Ovary (tissue), 9 donors: ENCODE measurements around the gene WDR81. TPM values are rescaled to one million over a fixed set of nuclear protein-coding genes. Genes with fewer than 3 reads are reported as not detected.

Source experiments
- DNase-seq, 5 donors: peaks; one replicate each; pipeline ENCODE4 v3.0.0-alpha.2; 2019 to 2020
- H3K27ac ChIP-seq, 2 donors: fragments of 200-600 bp; one replicate each; pipeline versions ENCODE4 v1.5.1 to v1.8.0; 2019 to 2022
- H3K27me3 ChIP-seq: fragments of 200-600 bp; one replicate; pipeline ENCODE4 v1.8.0; 2022
- H3K36me3 ChIP-seq: fragments of 200-600 bp; sonication (generic); one replicate; pipeline ENCODE4 v1.5.1; 2019
- H3K4me1 ChIP-seq: one replicate; pipeline ENCODE4 v1.8.1; 2013; ENCODE audit warnings: mild to moderate bottlenecking, moderate library complexity; ENCODE audit not compliant: insufficient read depth
- H3K4me3 ChIP-seq: fragments of 200-600 bp; sonication (generic); one replicate; pipeline ENCODE4 v1.5.1; 2017
- H3K9me3 ChIP-seq, 2 donors: fragments of 200-600 bp in 1 of 2; sonication (generic) in 1 of 2; one replicate each; pipeline versions ENCODE4 v1.5.1 to v1.8.1; 2013 to 2019; ENCODE audit warnings: mild to moderate bottlenecking in 1 of 2, moderate library complexity in 1 of 2
- EP300 ChIP-seq: sonication (generic); formaldehyde crosslinking; IDR thresholded peaks from one replicate; pipeline ENCODE4 v1.6.1; 2017; ENCODE audit warnings: antibody characterized with exemption
- POLR2A ChIP-seq: fragments of 450-650 bp; IDR thresholded peaks from one replicate; pipeline ENCODE4 v1.6.1; 2017; ENCODE audit warnings: antibody characterized with exemption, mild to moderate bottlenecking, moderate library complexity
- WGBS, 3 donors: extraction: QIAGEN DNeasy Blood & Tissue Kit in 1 of 3; methylation state at CpG; one replicate each; pipeline versions ENCODE4 v1.1.5 to v1.1.7; 2013 to 2017; 5-methylcytosine and 5-hydroxymethylcytosine counted together
- intact Hi-C, 4 donors: fragments of 100-400 bp; cut with DNase I; formaldehyde crosslinking; loops; one replicate each; pipeline versions ENCODE4 v1.11.0 to v1.15.1; 2022 to 2023
- polyA plus RNA-seq, 2 donors: library from polyadenylated mRNA; stranded (reverse); fragments of 200-250 nt in 1 of 2; fragments of 350-450 nt in 1 of 2; fragmentation: Illumina TruSeq in 1 of 2; extraction: RNeasy Lipid Tissue Mini Kit (QIAGEN cat#74804) in 1 of 2; gene quantifications; one replicate each; pipeline ENCODE4 v1.2.3, GENCODE V29; 2013 to 2014
- total RNA-seq, 7 donors: library from RNA; depleted of rRNA in 2 of 7; stranded (reverse); fragments of >200 nt in 2 of 7; fragmentation: NEBNext Ultra II Directional in 3 of 7; extraction: Animal tissue kit (Norgen Biotek cat#: 25700) in 3 of 7; gene quantifications; one replicate each; pipeline versions ENCODE4 v1.1.0 to v1.2.4, GENCODE V29; 2016 to 2023
- TF ChIP-seq, protein P1 (sequence below), 3 donors: fragments of 450-650 bp in 2 of 3; fragments of 200-600 bp in 1 of 3; IDR thresholded peaks; one replicate each; pipeline versions ENCODE4 v1.5.1 to v1.8.0; 2016 to 2022; ENCODE audit warnings: antibody characterized with exemption in 3 of 3, mild to moderate bottlenecking in 1 of 3
- donor health status: DM: no; HTN: no; CAD: no; lungs with moderate emphysema.
- donor health status: DM: no; HTN: no; CAD: no.
- donor health status: Bipolar disorder and iron deficiency.
- donor health status: DM: yes; HTN: yes; CAD: no.
- donor health status: DM: no; HTN: no; CAD: no.
- donor health status: DM: yes; HTN: yes; CAD: no.

The WDR81 gene
- total and polyA plus RNA-seq, 9 donors = 1.3 to 59.4 (median 36.2) TPM

DNA sequence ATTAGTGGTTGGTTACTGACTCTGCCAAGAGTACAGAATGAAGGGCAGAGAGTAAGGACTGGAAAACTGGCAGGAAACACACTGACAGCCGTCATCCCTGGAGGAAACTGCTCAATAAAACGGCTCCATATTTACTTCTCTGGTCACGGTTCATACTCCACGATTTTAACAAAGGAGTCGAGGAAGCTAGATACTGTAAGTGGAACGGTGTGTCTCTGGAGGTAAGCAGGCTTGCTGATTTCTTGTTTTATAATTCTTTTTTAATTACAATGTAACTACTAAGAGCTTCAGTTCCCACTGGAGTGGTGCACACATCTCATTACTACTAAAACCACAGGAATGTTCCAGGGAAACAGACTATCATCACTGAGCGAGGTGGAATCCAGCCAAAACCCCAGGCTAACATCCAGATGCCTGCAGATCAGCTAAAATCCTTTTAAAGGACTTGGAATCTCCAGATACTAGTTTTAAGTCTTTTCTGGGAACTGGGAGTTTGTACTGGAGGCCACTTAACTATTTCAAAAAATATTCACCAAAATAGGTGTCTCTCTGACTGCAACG, 55.1 kb downstream of the WDR81 start:
- TF ChIP-seq, protein P1, sequence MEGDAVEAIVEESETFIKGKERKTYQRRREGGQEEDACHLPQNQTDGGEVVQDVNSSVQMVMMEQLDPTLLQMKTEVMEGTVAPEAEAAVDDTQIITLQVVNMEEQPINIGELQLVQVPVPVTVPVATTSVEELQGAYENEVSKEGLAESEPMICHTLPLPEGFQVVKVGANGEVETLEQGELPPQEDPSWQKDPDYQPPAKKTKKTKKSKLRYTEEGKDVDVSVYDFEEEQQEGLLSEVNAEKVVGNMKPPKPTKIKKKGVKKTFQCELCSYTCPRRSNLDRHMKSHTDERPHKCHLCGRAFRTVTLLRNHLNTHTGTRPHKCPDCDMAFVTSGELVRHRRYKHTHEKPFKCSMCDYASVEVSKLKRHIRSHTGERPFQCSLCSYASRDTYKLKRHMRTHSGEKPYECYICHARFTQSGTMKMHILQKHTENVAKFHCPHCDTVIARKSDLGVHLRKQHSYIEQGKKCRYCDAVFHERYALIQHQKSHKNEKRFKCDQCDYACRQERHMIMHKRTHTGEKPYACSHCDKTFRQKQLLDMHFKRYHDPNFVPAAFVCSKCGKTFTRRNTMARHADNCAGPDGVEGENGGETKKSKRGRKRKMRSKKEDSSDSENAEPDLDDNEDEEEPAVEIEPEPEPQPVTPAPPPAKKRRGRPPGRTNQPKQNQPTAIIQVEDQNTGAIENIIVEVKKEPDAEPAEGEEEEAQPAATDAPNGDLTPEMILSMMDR (IDR thresholded peaks at IDR 0.05) = no peak
- TF ChIP-seq EP300 = peak; percentile 58
- Histone ChIP-seq H3K27me3 (no peaks in the 10 kb centered on the region), H3K4me3 (no peak overlapping the region), H3K9me3 (no peaks in the 10 kb centered on the region), H3K4me1 (peaks cover 27% of the 10 kb centered on the region), H3K36me3 (no peaks in the 10 kb centered on the region), H3K27ac (peak overlapping the region; percentile 3 to 94)
- peak; percentile 84 to 92 (median 92) for DNase-seq
- intact Hi-C loops = loop anchor here in 3 of 4 donors (5.0 to 10.0 kb wide), 3 partner anchors 57 to 135 kb away; partner anchors contain the start of genes RILP (in 1 of the 3), SCARF1 (in 1 of the 3) and WDR81 (in 1 of the 3)
- WGBS, 3 donors = 2 to 6% (median 5%) methylated on average over 8 of the region's 8 CpGs

DNA sequence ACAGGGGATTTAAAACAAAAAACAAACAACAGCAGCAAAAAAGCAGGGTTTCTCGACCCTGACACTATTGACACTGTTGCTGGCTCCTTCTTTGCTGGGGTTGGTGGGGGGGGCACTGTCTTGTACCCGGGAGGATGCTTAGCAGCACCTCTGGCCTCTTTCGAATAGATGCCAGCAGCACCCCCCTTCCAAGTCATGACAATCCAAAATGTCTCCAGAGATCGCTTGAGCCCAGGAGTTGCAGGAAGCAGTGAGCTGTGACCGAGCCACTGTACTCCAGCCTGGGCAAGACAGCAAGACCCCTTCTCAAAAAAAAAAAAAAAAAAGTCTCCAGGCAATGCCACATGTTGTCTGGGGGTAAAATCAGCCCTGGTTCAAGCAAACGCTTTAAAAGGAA, 57.7 kb downstream of the WDR81 start:
- H3K36me3 ChIP-seq = no peaks in the 10 kb centered on the region
- H3K4me1 ChIP-seq = peaks cover 28% of the 10 kb centered on the region
- no peak overlapping the region for H3K4me3 ChIP-seq
- peak overlapping the region; percentile 92 to 94 for H3K27ac ChIP-seq
- TF ChIP-seq EP300 (no peak), POLR2A (no peak)
- TF ChIP-seq, protein P1 (IDR thresholded peaks at IDR 0.05) = no peak
- no peaks in the 10 kb centered on the region for H3K27me3 ChIP-seq
- intact Hi-C loops = loop anchor here (2.0 to 10.0 kb wide), 5 partner anchors 60 to 137 kb away; partner anchors contain the start of genes RILP (in 1 of the 4), SCARF1 (in 1 of the 4) and WDR81 (in 1 of the 4)
- no peaks in the 10 kb centered on the region for H3K9me3 ChIP-seq
- 18 to 39% (median 30%) methylated on average over 6 of the region's 6 CpGs for WGBS, 3 donors
- DNase-seq = peak in 2 of 5 donors; percentile 43 to 76

DNA sequence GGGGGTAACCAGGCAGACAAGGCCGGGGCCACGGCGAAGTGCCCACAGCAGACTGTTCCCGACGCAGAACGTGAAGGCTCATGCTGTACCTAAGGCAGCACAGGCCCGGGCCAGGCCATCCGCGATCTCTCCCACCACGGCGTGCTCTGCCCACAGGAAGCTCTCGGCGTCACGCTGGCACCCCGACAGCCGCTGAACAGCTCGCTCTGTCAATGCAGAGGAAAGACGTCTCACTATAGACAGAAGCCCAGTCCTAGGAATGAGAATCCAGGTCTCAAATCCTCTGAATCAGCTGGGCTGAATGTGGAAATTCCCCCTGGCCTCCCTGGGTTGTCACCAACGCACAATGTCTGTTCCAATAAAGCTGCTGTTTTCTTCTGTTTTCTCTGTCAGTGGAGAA, 58.8 kb downstream of the WDR81 start:
- H3K36me3 ChIP-seq = no peaks in the 10 kb centered on the region
- TF ChIP-seq, protein P1 (IDR thresholded peaks at IDR 0.05) = no peak
- TF ChIP-seq POLR2A = no peak
- TF ChIP-seq EP300 = no peak
- no peaks in the 10 kb centered on the region for H3K27me3 ChIP-seq
- no peaks in the 10 kb centered on the region for H3K9me3 ChIP-seq
- H3K4me1 ChIP-seq = peaks cover 32% of the 10 kb centered on the region
- WGBS, 3 donors = 55 to 71% (median 63%) methylated on average over 19 of the region's 19 CpGs
- intact Hi-C loops = loop anchor here (2.0 to 10.0 kb wide), 5 partner anchors 61 to 138 kb away; partner anchors contain the start of genes RILP (in 1 of the 4), SCARF1 (in 1 of the 4) and WDR81 (in 1 of the 4)
- peak overlapping the region; percentile 92 to 94 for H3K27ac ChIP-seq
- H3K4me3 ChIP-seq = peak overlapping the region; percentile 14
- DNase-seq = peak; percentile 58 to 76 (median 70)

DNA sequence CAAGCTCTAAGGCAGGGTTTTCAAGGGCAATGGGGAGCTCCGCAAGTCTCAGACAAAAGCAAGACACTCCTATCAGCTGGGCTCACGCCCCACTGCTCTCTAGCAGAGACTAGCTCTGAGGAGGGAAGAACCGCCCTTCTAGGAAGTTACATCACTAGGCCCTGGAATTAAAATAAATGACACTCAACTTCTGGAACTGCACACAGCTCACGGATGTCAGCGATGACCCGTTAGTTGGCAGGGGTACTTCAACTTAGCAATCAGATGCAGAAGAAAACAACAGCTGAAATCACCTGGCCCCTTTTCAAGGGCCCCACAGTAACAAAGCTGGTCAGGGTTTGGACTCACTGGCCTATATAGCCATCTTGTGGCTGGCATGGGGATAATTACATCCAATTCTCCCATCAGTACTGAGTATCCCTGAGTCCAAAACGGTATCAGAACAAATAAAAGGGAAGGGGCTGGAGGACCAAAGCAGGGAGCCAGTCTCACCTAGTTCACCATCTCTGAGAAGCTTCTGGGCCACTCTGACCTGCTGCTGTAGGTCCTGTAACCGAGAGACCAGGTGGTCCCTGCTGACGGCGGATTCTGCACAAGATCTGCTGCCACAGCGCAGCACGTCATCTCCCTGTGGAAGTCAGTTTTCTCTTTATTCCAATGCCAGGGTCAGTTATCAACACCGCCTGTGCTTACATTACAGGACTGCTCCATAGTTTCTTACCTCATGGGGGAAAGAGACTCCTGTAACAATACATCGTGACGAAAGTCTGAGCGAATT, 59.5 kb downstream of the WDR81 start:
- 38 to 40% (median 39%) methylated on average over 16 of the region's 16 CpGs for WGBS, 3 donors
- Histone ChIP-seq H3K27ac (peak overlapping the region; percentile 92 to 94), H3K4me3 (peak overlapping the region; percentile 14), H3K9me3 (no peaks in the 10 kb centered on the region), H3K27me3 (no peaks in the 10 kb centered on the region), H3K4me1 (peaks cover 29% of the 10 kb centered on the region), H3K36me3 (no peaks in the 10 kb centered on the region)
- DNase-seq = peak; percentile 81 to 94 (median 84)
- TF ChIP-seq POLR2A (peak; percentile 68), EP300 (peak; percentile 93)
- TF ChIP-seq, protein P1 (IDR thresholded peaks at IDR 0.05) = peak; percentile 81 to 97 (median 97)
- intact Hi-C loops = loop anchor here (2.0 to 10.0 kb wide), 5 partner anchors 62 to 139 kb away; partner anchors contain the start of genes RILP (in 1 of the 4), SCARF1 (in 1 of the 4) and WDR81 (in 1 of the 4)
